Stomach (tissue), 4 donors: Measurements from ENCODE around the gene STPG4.

Source experiments
- CTCF ChIP-seq, 7 experiments: fragments of 450-650 bp in 4 of 7; fragments of 200-600 bp in 3 of 7; sonication (generic) in 3 of 7; IDR thresholded peaks; one replicate each; pipeline ENCODE4 v1.5.1; 2016 to 2019; ENCODE audit warnings: antibody characterized with exemption in 7 of 7, control low read depth in 2 of 7, mild to moderate bottlenecking in 1 of 7
- POLR2A ChIP-seq, 4 donors: fragments of 450-650 bp; IDR thresholded peaks; one replicate each; pipeline ENCODE4 v1.6.1; 2016; ENCODE audit warnings: antibody characterized with exemption in 4 of 4, control low read depth in 2 of 4, mild to moderate bottlenecking in 1 of 4, moderate library complexity in 1 of 4
- POLR2AphosphoS5 ChIP-seq, 3 donors: sonication (generic); formaldehyde crosslinking; IDR thresholded peaks; one replicate each; pipeline ENCODE4 v1.6.1; 2016; ENCODE audit warnings: antibody characterized with exemption in 3 of 3

DNA sequence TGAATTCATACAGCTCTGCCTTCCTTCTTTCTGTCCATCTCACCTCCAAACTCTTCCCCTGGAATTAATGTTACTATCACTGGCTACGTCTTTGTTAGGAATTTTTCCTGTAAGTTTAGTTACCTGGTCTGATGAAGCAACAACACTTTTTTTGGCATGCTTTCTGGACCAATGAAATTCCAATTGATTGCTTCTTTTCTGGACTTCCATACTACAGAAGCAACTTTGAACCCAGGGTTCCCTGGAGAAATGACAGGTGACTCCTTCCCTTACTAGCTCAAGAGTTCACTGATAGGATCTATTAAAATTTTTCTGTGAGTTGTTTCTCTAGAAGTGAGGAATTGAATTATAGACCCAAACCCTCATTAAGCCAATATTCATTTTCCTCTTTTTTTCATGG, 41.4 kb upstream of the STPG4 start:
- TF ChIP-seq CTCF (IDR thresholded peaks at IDR 0.05) = no peak
- TF ChIP-seq POLR2A (IDR thresholded peaks at IDR 0.05) = no peak
- no peak for TF ChIP-seq POLR2AphosphoS5 (IDR thresholded peaks at IDR 0.05)
